GM21737 (cell line): ENCODE data around the gene UQCR11.

Experiments
- ATAC-seq: cut with Tn5 transposase; IDR thresholded peaks from one replicate; pipeline ENCODE4 v1.9.1; 2021; ENCODE audit warnings: mild to moderate bottlenecking, moderate library complexity; ENCODE audit not compliant: unreplicated experiment

UQCR11 gene

DNA sequence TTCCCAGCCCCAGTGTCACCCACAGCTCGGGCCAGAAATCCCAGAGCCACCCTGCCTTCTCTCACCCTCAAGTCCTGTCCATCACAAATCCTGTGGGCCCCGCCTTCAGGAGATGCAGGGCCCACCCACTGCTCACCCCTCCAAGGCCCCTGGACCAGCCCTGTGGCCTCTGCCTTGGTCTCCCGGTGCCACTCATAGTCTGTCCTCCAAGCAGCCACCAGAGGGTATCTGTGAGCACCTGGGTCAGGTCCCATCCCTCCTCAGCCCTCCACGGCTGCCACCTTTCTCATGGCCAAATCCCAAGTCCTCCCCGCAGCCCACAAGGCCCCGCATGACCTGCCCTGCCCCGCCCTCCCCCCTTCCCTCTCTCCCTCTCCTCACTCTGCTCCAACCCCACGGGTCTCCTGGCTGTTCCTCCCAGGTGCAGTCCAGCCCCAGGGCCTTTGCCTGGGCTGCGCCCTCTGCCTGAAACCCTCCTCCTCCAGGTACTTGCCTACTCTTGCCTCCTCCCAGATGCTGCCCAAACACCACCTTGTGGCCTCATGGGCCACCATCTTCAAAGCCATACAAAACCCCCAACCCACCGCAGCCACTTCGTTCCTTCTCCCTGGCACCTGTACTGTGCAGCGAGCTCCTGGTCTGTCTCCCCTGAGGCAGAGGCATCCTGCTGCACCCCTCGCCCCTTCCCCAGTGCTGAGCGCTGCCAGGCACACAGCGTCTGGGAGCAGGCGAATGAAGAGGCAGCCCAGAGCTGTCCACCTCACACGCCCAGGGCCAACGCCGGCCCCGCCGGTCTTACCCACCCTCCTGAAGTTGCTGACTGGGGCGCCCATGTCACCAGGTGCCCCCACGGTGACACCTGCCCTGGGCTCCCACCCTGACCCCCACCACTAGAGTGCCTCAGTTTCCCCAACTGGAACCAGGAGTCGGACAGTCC is 13.2 kb upstream of the UQCR11 start:
- no peak for ATAC-seq

DNA sequence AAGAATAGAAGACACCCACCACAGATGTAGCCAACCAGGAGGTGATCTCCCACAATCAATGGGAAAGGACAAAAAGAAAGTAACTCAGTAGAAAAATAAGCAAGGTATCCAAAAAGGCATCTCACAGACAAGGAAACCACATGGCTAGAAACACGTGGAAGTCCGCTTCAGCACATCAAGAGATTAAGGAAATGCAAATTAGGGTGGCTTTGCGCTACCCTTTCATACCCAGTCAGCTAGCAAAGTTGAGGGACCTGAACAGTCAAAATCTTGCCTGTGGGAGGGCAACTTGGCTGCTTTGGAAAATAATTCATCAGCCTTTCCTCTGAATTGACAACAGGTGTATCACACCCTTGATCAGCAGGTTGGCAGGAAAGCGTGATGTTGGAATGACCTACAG is 11.6 kb upstream of the UQCR11 start:
- no peak for ATAC-seq

DNA sequence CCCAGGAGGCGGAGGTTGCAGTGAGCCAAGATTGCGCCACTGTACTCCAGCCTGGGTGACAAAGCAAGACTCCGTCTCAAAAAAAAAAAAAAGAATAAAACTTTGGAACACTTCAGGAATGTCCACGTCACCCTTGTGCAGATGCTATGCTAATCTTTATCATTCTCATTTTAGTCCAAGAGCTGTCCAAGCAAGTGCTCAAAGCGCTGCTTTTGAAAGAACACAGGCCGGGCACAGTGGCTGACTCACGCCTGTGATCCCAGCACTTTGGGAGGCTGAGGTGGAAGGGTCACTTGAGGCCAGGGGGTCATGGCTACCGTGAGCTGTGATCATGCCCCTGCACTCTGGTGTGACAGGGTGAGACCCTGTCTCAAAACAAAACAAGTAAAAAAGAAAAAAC is 11.1 kb upstream of the UQCR11 start:
- ATAC-seq = no peak

- no peak for ATAC-seq
Observed at GRCh38 chr19:1615156-1615765, 10.0 kb upstream of the UQCR11 start.

GRCh38 chr19:1613808-1614570 is 8.7 kb upstream of the UQCR11 start:
- ATAC-seq = no peak

GRCh38 chr19:1613146-1613545 is 7.9 kb upstream of the UQCR11 start:
- no peak for ATAC-seq

DNA sequence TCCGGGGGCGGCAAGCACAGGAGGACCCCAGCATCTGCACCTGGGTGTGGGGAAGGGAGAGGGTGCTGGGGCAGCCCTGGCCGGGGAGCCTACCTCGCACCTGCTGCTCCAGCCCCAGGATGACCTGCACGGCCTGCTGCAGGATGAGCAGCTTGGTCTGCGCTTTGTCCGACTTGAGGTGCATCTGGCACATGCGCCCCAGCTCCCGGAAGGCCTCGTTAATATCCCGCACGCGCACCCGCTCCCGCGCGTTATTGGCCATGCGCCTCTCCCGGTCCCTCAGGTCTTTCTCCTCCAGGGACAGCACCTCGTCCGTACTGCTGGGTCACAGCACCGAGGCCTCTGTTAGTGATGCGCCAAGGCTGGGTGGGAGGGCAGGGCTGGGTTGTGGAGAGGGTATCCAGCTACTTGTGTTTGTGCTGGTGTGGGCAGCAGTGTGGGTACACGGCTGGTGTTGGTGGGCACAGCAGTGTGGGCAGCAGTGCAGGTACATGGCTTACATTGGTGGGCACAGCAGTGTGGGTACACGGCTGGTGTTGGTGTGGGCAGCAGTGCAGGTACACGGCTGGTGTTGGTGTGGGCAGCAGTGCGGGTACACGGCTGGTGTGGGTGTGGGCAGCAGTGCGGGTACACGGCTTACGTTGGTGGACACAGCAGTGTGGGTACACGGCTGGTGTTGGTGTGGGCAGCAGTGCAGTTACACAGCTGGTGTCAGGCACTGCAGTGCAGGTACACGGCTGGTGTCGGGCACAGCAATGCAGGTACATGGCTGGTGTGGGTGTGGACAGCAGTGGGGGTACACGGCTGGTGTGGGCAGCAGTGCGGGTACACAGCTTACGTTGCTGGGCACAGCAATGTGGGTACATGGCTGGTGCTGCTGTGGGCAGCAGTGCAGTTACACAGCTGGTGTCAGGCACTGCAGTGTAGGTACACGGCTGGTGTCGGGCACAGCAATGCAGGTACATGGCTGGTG is 7.1 kb upstream of the UQCR11 start:
- ATAC-seq = no peak

DNA sequence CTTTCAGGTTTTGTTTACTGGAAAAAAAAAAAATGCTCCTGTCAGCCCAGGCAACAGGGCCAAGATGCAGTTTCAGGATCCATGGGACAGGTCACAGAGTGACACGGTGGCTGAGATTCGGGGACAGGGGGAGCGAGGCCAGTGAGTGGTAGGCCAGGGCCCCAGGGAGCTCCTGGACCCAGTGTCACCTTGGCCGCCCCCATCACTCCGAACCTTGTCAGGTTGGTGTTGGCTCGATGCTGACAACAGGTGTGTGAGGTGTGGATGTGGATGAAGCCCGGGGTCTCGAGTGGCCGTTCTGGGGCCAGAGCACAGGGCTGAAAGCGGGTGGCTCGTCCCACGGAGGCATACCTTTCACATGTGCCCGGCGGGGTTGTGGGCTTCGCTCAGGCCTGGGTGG is 6.1 kb upstream of the UQCR11 start:
- ATAC-seq = no peak

DNA sequence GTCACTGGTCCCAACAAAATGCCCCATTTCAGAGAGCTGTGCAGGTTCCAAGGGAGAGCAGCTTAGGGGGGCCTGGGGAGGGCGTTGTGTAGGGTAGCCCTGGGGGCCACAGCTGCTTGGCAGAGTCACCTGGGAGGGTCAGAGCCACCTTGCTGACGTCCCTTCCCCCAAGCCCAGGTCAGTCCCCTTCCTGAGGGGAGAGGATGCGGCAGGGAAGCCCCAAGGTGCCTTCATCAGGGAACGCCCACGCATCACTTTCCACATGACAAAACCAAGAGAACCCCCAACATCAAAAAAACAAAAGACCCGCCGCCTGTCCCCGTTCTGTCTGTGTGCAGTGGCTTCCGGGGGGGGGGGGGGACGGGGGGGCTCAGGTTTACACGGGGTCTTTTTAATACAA is 5.3 kb upstream of the UQCR11 start:
- ATAC-seq = no peak

GRCh38 chr19:1609680-1610474 is 4.6 kb upstream of the UQCR11 start:
- no peak for ATAC-seq

DNA sequence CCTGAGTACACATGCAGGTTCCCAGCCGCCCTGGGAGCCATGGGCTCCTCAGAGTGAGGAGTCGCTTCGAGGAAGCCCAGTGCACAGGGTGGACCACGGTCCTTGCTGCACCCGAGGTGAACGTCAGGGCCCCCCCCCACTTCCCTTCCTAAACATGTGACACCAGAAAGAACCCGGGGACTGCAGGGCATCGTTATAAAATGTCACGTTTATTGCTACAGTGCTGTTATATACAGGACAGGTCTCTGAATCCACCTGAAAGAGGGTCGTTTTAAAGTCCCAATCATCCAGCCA is 3.8 kb upstream of the UQCR11 start:
- ATAC-seq = no peak

- ATAC-seq = no peak
Observed at GRCh38 chr19:1608359-1609102, 3.3 kb upstream of the UQCR11 start.

GRCh38 chr19:1606138-1606651 is 933 bp upstream of the UQCR11 start:
- no peak for ATAC-seq

DNA sequence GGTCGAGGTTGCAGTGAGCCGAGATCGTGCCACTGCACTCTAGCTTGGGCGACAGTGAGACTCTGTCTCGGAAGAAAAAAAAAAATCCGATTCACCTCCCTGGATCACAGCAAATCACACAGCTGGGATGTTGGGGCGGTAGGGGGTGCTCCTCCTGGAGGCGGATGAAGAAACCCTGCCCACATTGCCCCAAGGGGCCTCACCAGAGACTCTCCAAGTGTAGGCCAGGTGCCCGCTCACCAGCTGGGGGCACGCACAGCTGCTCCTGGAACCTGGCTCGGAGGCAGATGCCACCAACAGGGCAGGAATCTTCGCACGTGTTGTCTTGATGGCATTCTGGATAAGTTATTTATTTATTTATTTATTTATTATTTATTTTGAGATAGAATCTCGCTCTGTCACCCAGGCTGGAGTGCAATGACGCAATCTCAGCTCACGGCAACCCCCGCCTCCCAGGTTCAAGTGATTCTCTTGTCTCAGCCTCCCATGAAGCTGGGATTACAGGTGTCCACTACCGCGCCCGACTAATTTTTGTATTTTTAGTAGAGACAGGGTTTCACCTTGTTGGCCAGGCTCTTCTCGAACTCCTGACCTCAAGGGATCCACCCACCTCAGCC is 3.1 kb downstream of the UQCR11 start:
- ATAC-seq = no peak

- no peak for ATAC-seq
Observed at GRCh38 chr19:1601613-1602064, 3.6 kb downstream of the UQCR11 start.

- no peak for ATAC-seq
Observed at GRCh38 chr19:1599460-1599846, 5.8 kb downstream of the UQCR11 start.

- ATAC-seq = no peak
Observed at GRCh38 chr19:1598777-1599459, 6.3 kb downstream of the UQCR11 start.

- no peak for ATAC-seq
Observed at GRCh38 chr19:1593501-1593772, 11.8 kb downstream of the UQCR11 start.
